ENCODE data around the gene KLHL34.

Gene KLHL34, protein sequence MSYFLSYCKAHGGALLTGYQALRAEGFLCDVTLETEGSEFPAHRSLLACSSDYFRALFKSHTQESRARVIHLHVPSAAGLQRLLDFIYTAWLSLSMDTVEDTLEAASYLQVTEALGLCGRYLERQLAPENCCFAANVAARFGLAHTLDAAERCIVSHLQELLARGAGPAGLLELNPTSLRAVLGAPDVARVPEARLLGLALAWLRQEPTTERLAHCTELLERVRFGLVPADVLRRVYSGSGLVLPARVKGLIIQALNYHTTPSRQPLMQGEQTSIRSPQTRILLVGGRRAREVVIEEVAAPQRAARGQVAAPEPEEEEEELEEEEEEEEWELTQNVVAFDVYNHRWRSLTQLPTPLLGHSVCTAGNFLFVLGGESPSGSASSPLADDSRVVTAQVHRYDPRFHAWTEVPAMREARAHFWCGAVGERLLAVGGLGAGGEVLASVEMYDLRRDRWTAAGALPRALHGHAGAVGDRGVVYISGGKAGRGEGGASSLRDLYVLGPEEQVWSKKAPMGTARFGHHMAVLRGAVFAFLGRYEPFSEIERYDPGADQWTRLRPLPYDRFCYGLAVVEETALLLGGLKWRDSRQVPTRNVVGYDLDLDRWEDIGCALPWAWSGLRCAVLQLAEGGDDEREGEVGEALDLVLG

DNA sequence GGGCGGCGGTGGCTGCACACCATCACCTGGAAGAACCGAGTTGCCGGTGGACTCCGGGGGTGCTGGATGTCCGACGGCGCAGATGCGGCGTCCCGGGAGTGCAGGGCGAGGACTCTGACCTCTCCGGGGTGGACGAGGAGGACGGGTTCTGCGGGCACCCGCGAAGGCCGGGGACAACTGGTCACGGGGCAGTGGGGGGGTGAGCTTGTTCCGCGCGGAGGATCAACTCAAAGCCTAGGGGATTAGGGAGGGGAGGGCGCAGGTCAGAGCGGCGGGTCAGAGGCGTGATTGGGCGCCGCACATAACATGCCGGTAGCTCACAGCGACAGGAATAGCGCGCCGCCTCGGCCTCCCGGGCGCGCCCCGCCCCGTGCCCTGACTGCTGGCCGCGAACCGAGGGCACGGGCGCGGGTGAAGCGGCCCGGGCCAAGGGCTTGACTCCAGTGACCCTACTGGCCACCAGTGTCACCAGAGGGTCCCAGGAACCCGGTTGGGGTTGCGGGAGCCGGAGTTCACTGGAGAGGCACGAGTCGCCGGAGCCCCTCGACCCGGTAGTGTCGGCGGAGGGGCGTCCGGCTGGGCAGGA is at the start of gene KLHL34:
Gene KLHL34, minus strand, starts transcription at position 179 of the 586 bp plus-strand sequence. CDS start 542 bp downstream, outside the sequence.
- no peak for DNase-seq (ENCODE audit: low spot score)

DNA sequence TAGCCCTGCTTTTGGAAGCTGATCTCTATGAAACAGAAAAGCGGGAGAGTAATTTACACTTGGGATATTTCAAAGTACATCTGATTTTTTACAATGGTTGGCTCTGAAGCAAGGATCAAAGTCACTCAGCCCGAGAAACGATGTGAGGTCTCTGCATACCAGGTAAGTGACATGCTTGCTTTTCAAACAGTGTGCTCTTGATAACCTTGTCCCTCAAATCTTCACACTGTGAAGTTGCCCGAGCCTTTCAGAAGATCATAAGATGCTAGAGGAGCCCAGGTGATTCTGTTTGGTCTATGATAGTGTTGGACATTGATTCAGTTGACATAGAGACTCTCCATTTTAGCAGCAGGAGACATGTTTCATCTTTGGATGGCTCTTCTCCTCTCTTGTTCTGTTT is 47.1 kb upstream of the KLHL34 start:
- no peak for DNase-seq (ENCODE audit: low spot score)

DNA sequence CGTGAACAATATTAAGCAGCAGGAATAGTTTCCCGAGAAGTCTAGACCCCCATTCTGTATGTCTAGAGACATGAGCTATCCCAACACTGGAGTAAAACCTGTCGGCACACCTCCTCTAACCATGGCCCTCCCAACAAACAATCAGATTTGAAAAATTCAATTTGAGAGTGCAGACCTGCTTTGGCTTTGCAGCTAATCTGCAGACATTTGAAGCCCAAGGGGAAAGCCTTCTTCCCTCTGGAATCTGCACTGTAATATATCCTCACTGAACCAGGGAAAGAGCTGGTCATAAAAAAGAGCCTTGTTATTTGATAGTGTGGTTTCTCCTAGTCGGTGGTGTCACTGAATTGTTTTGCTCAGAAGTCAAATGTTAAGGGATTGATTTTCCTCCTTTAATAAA is 44.6 kb upstream of the KLHL34 start:
- DNase-seq (ENCODE audit: low spot score) = no peak

DNA sequence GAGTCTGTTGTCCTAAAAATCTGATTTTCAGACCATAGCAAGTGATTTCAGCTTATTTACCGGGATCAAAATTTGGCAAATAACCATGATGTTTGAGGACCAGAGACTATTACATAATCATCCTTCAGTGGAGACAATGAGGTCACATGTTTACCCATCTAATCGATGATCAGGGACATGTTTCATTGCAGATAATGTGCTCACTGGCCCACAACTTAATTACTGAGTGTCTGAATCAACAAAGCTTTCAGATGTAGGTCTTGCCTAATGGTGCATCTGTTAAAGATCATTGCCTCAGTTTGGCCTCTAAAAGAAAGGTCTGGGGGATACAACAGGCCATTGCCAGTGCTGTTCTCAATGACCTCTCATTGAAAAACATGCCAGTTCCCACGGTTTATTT is 42.8 kb upstream of the KLHL34 start:
- DNase-seq (ENCODE audit: low spot score) = no peak

DNA sequence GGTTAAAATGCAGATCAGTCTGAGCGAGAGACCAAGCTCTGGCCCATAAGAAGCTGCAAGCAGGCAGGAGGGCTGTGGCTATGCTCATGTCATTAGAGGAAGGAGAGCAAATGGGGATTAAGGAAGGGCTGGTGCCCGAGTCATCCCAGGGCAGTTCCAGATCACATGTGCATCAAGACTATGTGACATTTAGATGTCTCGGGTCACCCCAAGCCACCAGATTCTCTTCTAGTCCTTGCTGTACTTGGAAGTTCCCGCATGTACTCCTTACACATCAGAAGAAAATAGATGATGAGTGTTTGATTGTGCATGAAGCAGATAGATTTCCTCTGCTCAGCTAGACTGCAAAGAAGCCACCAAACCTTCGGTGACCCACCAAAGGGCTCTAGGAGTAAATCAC is 42.1 kb upstream of the KLHL34 start:
- DNase-seq (ENCODE audit: low spot score) = no peak

DNA sequence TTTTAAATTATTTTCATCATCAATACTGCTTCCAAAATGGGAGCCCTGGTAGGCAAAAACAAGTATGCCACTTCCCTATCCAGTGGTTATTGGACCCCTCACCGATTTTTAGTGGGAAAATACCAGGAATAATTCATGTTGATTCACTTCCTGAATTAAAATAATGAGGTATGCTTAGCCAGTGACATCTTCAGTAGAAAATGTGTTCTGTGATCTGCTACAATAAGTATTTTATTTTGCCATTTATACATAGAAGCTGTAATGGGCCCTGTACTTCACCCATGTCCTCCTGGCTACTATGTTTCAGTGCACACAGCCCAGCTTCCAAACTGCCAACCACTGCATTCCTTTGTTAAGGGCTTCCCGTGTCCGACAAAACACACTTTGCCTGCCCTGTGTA is 41.0 kb upstream of the KLHL34 start:
- no peak for DNase-seq (ENCODE audit: low spot score)

DNA sequence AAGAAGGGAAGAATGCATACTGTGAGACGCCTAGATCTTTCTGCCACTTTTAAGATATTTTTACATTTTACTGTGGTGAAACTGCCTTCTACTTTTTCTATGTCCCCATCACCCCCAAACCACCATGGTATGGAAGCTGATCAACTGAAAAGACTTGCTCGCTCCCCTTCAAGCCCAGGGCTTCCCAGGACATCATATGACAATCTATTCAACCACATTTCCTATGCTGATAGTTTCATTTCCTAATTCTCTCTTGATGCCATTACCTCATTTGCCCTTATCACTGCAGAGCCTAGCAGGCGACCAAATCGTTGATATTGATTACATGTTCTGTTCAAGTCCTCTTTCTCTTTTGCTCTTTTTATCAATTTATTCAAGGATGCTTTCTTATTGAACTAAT is 40.1 kb upstream of the KLHL34 start:
- no peak for DNase-seq (ENCODE audit: low spot score)

DNA sequence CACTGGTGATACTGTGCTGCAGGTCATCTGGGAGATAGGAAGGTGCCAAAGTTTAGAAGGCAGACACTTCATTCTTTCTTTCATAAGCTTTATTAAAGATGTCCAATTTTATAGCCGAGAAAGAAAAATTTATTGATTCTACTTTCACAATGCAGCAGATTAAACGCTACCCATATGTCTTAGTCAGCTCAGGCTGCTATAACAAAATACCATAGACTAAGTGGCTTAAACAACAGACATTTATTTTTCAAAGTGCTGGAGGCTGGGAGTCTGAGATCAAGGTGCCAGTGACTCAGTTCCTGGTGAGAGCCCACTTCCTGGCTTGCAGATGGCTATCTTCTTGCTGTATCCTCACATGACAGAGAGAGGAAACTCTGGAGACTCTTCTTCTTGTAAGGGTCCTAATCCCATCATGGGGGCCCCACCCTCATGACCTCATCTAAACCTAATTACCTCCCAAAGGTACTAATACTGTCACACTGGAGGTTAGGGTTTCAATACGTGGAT is 33.4 kb upstream of the KLHL34 start:
- DNase-seq (ENCODE audit: low spot score) = no peak

DNA sequence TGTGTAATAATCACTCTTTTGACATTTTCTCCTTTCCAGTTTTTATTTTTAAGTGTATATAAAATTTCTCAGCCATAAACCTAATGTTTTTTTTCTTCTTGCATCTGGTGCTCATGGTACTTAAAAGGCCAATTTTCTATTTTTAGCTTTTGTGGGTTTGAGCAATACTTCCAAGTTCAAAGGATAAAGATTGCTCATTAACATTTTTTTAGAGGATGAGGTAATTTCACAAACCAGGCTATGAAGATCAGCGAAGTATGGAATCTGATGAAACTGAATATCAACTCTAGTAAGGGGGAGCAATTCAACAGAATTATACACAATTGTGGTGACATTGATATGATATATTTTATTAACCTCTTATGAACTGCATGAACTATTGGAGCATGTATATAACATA is 25.8 kb upstream of the KLHL34 start:
- no peak for DNase-seq (ENCODE audit: low spot score)

DNA sequence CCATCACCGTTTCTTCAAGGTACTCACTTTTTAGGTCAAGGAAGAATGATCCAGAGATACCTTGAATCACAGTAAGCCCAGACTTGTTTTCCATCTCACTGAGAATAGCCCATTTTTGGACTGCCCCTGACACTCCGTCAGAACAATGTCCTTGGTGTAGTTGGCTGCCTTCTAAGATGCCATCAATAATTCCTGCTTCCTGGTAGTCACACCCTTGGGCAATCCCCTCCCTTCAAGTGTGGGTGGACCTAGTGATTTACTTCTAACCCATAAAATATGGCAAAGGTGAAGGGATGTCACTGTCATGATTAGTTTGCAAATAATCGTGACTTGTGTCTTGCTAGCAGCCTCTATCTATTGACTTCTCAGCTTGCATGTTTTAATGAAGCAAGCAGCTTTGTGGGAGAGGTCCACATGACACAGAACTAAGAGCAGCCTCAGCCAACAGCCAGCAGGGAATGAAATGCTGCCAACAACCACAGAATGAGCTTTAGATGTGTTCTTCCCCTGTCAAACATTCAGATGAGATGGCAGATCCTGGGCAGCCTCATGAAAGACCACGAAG is 20.0 kb upstream of the KLHL34 start:
- no peak for DNase-seq (ENCODE audit: low spot score)

DNA sequence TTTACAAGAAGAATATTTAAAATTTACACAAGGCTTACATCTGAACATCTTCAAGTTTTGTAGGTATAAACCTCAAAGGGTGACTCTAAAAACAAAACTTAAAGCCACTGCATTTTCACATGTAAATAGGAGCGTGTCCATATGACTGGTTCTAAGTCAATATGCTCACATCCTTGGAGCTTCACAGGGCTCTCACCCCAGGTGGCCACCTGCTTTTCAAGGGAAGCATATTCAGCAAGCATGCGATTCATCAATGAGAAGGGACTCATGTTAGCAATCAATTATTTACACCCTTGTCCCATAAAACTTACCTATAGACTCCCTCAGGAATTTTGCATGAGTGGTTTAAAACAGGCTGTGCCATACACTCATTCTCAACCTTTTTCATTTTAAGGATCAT is 17.8 kb upstream of the KLHL34 start:
- no peak for DNase-seq (ENCODE audit: low spot score)

DNA sequence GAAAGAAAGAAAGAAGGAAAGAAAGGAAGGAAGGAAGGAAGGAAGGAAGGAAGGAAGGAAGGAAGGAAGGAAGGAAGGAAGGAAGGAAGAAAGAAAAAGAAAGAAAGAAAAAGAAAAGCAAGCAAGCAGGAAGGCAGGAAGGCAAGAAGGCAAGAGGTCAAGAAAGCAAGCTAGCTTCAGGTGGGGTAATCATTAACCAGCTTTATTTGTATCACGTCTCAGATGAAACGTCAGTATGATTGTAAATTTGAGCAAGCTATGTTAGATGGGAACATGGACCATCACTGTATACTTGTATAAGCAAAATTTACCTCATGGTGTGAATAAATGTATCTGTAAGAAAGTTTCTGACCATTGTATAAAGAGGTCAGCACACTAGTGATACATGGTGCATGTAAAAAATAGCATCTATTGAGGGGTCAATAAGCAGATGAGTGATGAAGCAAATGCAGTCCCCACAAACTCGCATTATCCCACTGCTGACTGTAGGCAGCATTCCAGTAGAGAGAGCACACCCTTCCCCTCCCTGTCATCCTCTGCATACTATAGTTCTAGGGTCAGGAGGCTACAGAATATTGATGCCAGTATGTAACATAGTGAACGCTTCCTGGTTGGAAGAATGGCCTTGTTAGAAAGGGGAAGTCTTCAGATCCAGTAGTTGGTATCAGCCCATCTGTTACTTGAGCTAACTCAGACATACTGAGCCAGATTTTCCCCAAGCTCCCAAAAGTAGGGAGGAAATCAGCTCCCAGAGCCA is 16.5 kb upstream of the KLHL34 start:
- DNase-seq (ENCODE audit: low spot score) = no peak

DNA sequence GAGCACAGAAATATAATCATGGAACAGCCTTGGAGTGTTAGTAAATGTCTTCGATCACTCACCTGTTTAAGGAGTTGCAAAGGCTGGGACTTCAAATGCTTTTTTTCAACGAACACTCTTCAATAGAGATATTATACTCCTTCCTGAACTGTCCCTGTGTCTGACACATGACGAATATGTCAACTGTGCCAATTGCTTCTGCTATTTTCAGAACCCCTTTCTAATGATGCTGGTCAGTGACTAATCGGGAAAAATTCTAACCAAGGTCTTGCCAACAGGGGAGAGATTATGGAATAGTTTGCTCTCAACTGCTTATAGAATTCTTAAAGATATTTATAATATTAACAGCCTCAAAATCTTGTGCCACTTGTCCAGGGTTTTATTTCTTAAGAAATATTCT is 8.5 kb upstream of the KLHL34 start:
- DNase-seq (ENCODE audit: low spot score) = peak; percentile 26

DNA sequence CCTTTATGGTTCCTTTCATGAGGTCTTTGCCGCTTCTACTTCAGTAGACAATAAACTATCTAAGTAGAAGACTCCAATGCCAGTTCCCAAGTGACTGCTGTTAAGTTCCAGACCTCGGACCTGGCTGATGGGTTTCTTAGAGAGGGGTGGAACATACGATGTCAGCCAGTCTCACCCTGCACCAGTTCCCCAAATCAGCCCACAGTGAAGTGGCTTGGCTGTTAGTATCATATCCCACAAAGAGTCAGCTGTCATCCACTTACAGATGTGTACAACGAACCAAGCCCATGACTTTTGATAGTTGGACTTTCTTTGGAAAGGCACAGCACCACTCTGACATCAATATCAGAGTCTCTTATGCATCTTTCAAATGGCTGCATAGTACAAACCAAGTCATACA is 8.1 kb upstream of the KLHL34 start:
- no peak for DNase-seq (ENCODE audit: low spot score)

DNA sequence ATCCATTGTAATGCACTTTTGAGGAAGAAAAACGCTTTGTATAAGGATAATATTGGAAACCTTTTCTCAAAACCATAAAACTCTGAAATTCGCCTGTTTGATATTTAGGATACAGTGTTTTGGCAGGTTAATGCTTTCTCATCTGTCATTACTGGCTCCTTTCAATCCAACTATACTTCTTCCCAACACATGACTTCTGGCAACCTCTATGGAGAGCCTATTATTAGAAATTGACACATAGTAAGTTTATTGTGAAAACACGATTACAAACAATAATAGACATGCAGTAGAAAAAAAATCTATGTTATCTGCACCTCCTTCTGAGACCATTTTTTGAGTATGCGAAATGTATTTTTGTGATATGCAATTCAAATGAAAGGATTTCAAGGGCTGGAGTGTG is 4.6 kb upstream of the KLHL34 start:
- DNase-seq (ENCODE audit: low spot score) = no peak

DNA sequence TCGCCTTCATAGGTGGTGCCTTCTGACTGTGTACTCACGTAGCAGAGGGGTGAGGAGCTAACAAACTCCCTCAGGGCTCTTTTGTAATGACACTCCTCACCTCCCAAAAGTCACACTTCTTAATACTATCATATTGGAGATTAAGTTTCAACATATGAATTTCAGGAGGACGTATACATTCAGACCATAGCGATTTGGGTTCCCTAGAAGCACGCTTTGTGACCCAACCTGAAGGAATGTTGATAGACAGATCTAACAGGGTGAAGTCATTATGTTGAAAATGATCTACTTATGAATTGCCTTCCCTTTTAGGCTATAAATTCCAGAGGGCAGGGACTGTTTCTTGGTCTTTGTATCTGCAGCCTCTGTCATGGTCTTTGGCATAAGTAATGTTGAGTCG is 3.2 kb upstream of the KLHL34 start:
- no peak for DNase-seq (ENCODE audit: low spot score)

DNA sequence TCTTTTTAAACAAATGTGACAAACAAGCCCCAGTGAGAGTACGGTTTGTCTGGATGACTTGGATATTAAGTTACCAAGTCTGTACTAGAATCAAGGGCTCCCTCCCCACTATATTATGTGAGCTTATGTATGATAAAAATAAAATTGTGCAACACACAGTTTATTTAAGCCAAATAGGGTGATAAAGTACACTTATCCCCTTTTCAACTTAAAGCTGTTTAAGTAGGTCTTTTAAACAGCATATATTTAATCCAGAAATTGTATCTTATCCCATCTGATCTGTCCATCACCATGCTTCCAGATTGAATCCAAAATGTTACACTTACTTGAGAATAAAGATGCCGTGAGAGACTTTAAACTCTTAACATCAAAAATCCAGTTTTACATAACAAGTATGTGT is 2.0 kb upstream of the KLHL34 start:
- DNase-seq (ENCODE audit: low spot score) = no peak

DNA sequence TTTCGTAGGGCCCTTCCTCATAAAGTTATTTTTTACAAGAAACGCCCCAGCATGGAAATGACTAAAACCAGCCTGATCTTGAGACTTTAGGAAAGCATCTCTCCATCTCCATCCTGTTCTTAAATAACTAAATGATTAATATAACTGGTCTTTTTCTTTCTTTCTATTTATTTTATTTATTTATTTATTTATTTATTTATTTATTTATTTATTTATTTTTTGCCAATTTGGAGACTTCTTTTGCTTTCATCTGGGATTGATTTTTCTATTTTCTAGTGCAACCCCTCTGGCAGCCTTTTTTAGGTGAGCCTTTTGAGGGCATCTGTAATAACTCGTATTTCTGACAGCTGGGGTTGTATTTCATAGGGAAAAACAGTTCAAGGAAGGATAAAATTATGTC is 1.2 kb upstream of the KLHL34 start:
- no peak for DNase-seq (ENCODE audit: low spot score)

DNA sequence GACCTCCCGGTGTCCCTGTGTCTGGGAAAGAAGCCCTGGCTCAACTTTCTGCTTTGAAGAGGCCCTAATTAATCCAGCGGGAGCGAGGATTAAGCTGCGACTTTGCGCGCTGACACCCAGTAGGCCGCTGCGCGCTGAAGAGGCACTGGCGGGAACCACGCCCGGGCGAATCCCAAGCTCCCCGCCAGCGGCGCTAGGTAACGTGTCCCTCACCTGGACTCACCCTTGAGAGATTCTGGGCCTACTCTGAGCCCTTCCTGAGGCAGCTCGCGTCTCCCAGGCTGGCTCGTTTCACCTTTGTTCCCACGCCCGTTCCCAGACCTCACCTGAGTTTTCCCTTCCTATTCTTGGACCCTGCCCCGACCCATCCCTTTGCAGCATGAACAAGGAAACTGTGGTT is 616 bp upstream of the KLHL34 start:
- DNase-seq (ENCODE audit: low spot score) = no peak

DNA sequence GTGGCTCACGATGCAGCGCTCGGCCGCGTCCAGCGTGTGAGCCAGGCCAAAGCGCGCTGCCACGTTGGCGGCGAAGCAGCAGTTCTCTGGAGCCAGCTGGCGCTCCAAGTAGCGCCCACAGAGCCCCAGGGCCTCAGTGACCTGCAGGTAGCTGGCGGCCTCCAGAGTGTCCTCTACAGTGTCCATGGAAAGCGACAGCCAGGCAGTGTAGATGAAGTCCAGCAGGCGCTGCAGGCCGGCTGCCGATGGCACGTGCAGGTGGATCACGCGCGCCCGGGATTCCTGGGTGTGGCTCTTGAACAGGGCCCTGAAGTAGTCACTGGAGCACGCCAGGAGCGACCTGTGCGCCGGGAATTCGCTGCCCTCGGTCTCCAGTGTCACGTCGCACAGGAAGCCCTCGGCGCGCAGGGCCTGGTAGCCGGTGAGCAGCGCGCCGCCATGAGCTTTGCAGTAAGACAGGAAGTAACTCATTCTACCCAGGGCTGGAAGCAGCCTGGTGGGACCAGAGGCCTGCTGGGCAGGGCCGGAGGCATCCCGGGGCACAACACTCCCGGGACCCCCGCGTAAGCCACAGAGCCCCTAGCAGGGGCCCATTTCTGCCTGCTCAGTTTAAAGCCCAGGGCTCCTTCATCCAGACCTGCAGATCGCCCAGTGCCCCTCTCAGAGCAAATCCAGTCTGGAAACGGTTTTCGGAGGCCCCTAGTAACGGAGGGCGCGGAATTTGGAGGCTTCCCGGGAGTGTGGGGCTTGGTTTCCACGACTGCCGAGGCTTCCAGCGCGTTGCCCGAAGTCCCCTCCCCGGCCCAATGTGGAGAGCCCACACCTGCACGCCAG is 595 bp downstream of the KLHL34 start:
- no peak for DNase-seq (ENCODE audit: low spot score)

DNA sequence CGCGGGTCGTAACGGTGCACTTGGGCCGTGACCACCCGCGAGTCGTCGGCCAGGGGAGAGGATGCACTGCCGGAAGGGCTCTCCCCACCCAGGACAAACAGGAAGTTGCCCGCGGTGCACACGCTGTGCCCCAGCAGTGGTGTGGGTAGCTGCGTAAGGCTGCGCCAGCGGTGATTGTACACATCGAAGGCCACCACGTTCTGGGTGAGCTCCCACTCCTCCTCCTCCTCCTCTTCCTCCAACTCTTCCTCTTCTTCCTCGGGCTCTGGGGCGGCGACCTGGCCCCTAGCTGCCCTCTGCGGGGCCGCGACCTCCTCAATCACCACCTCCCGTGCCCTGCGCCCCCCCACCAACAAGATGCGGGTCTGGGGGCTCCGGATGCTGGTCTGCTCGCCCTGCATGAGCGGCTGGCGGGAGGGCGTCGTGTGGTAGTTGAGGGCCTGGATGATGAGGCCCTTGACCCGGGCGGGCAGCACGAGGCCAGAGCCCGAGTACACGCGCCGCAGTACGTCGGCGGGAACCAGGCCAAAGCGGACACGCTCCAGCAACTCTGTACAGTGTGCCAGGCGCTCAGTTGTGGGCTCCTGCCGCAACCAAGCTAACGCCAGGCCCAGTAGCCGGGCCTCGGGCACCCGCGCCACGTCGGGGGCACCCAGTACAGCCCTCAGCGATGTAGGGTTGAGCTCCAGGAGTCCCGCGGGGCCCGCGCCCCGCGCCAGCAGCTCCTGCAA is 1.4 kb downstream of the KLHL34 start:
- DNase-seq (ENCODE audit: low spot score) = no peak
